GM06990 (cell line): ENCODE measurements around the gene AGAP9.

Experiments
- DNase-seq: peaks from one replicate; pipeline ENCODE4 v3.0.0-alpha.2; 2011; ENCODE audit not compliant: insufficient read length; ENCODE audit errors: extremely low read depth
- H3K27me3 ChIP-seq: replicated peaks from 2 replicates; pipeline ENCODE4 v1.6.0; 2011; ENCODE audit warnings: low read length; ENCODE audit not compliant: control insufficient read depth, insufficient read depth
- H3K36me3 ChIP-seq: 2 replicates; pipeline ENCODE4 v1.5.1; 2011; ENCODE audit warnings: low read length; ENCODE audit not compliant: control insufficient read depth, insufficient read depth
- H3K4me3 ChIP-seq: replicated peaks from 2 replicates; pipeline ENCODE4 v1.5.1; 2011; ENCODE audit warnings: low read depth, mild to moderate bottlenecking, control low read depth, low read length
- CTCF ChIP-seq: IDR thresholded peaks from 2 replicates; pipeline ENCODE4 v1.5.1; 2011; ENCODE audit warnings: low read length, control low read depth, mild to moderate bottlenecking, inconsistent platforms; ENCODE audit not compliant: insufficient read depth, poor library complexity, severe bottlenecking

AGAP9 gene

GRCh38 chr10:47452495-47453140 is 70.8 kb downstream of the AGAP9 start:
- no peaks in the 10 kb centered on the region for H3K36me3 ChIP-seq
- no peak for DNase-seq
- no peak for TF ChIP-seq CTCF
- peaks cover 1% of the 10 kb centered on the region; the same call in 1 of the 2 replicates for H3K27me3 ChIP-seq
- H3K4me3 ChIP-seq, result no peak overlapping the region

- H3K4me3 ChIP-seq, result no peak overlapping the region
- no peak for TF ChIP-seq CTCF
- no peaks in the 10 kb centered on the region for H3K36me3 ChIP-seq
- peaks cover 1% of the 10 kb centered on the region; the same call in 1 of the 2 replicates for H3K27me3 ChIP-seq
- DNase-seq, result no peak
Measured at GRCh38 chr10:47451998-47452494, 71.4 kb downstream of the AGAP9 start.
